NT2/D1 (cell line): ENCODE results near the gene PTMS.

Source experiments
- SUZ12 ChIP-seq: IDR thresholded peaks from 2 replicates; pipeline ENCODE4 v1.6.1; 2011; ENCODE audit not compliant: insufficient read length, insufficient read depth; ENCODE audit errors: extremely low read depth
- YY1 ChIP-seq: IDR thresholded peaks from 2 replicates; pipeline ENCODE4 v1.6.1; 2011; ENCODE audit not compliant: insufficient read length, insufficient read depth
- ZNF274 ChIP-seq: IDR thresholded peaks from 2 replicates; pipeline ENCODE4 v1.6.1; 2011; ENCODE audit warnings: mild to moderate bottlenecking, low read depth, low read length

DNA sequence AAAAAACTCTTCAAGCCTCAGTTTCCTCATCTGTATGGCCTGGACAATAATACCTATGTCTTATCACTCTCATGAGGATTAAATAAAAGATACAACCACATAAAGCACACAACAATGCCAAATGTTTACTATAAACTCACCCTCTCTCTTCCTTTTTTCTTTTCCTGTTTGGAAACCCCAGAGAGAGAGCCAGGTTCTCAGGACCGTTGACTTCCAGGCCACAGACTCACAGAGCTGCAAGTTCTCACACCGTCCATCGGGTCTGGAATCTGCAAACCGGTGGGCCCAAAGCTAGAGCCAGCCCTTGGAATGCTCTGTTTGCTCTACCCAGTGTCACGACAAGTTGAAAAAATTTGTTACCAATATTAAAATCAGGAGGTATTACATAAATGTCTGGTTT, 18.6 kb downstream of the PTMS start:
- TF ChIP-seq YY1 (no peak), ZNF274 (no peak), SUZ12 (no peak)
